HG03571 (cell line): ENCODE measurements around the gene FBXO5.

Experiments
- ATAC-seq: cut with Tn5 transposase; IDR thresholded peaks from one replicate; pipeline ENCODE4 v1.9.1; 2021; ENCODE audit not compliant: unreplicated experiment

The FBXO5 gene

GRCh38 chr6:152952045-152952444 lies 30.8 kb downstream of the FBXO5 start:
- no peak for ATAC-seq

- ATAC-seq = no peak
These were observed 32.6 kb downstream of the FBXO5 start for GRCh38 chr6:152950240-152950639.

GRCh38 chr6:152948150-152948768 lies 34.6 kb downstream of the FBXO5 start:
- peak; percentile 75 for ATAC-seq

GRCh38 chr6:152946995-152947394 lies 35.8 kb downstream of the FBXO5 start:
- no peak for ATAC-seq

- no peak for ATAC-seq
These were observed 36.4 kb downstream of the FBXO5 start for GRCh38 chr6:152946484-152946883.

GRCh38 chr6:152943260-152943897 lies 39.5 kb downstream of the FBXO5 start:
- ATAC-seq = no peak

- no peak for ATAC-seq
These were observed 40.4 kb downstream of the FBXO5 start for GRCh38 chr6:152942319-152942869.

- no peak for ATAC-seq
These were observed 41.1 kb downstream of the FBXO5 start for GRCh38 chr6:152941746-152942145.

- ATAC-seq = no peak
These were observed 50.0 kb downstream of the FBXO5 start for GRCh38 chr6:152932865-152933264.

GRCh38 chr6:152922706-152923105 lies 60.1 kb downstream of the FBXO5 start:
- no peak for ATAC-seq
